Stimulated activated CD8-positive, alpha-beta memory T cell treated with anti-CD3 and anti-CD28 coated beads, Interleukin-12 subunit alpha, Interleukin-12 subunit beta, amount 100 ng/mL, for 24 hours (primary cell): ENCODE measurements around the gene KRT2.

Experiments
- DNase-seq: peaks from one replicate; pipeline ENCODE4 v3.0.0-alpha.2; 2020; ENCODE audit errors: extremely low read depth

The KRT2 gene

GRCh38 chr12:52666471-52666870 is 14.5 kb upstream of the KRT2 start:
- no peak for DNase-seq

- DNase-seq = no peak
These were observed 11.4 kb upstream of the KRT2 start for GRCh38 chr12:52663420-52663819.

GRCh38 chr12:52662918-52663229 is 10.9 kb upstream of the KRT2 start:
- no peak for DNase-seq

- DNase-seq = no peak
These were observed 10.3 kb upstream of the KRT2 start for GRCh38 chr12:52662093-52662917.

GRCh38 chr12:52661668-52662067 is 9.7 kb upstream of the KRT2 start:
- DNase-seq = no peak

- DNase-seq = no peak
These were observed 9.0 kb upstream of the KRT2 start for GRCh38 chr12:52660934-52661499.

- DNase-seq = no peak
These were observed 7.9 kb upstream of the KRT2 start for GRCh38 chr12:52659951-52660350.

GRCh38 chr12:52659395-52659794 is 7.4 kb upstream of the KRT2 start:
- no peak for DNase-seq

- no peak for DNase-seq
These were observed 6.2 kb upstream of the KRT2 start for GRCh38 chr12:52658196-52658595.

- no peak for DNase-seq
These were observed 5.4 kb upstream of the KRT2 start for GRCh38 chr12:52657250-52657902.

- no peak for DNase-seq
These were observed 4.6 kb upstream of the KRT2 start for GRCh38 chr12:52656616-52657015.

- no peak for DNase-seq
These were observed 3.7 kb upstream of the KRT2 start for GRCh38 chr12:52655720-52656124.

GRCh38 chr12:52655251-52655650 is 3.2 kb upstream of the KRT2 start:
- no peak for DNase-seq

- DNase-seq = no peak
These were observed 1.4 kb downstream of the KRT2 start for GRCh38 chr12:52650520-52651081.

- DNase-seq = no peak
These were observed 2.9 kb downstream of the KRT2 start for GRCh38 chr12:52649066-52649465.

GRCh38 chr12:52648012-52648550 is 3.9 kb downstream of the KRT2 start:
- DNase-seq = no peak

GRCh38 chr12:52647601-52648000 is 4.4 kb downstream of the KRT2 start:
- DNase-seq = no peak

- DNase-seq = no peak
These were observed 5.4 kb downstream of the KRT2 start for GRCh38 chr12:52646613-52647012.

- no peak for DNase-seq
These were observed 6.0 kb downstream of the KRT2 start for GRCh38 chr12:52645982-52646381.

GRCh38 chr12:52645120-52645761 is 6.8 kb downstream of the KRT2 start:
- no peak for DNase-seq

- no peak for DNase-seq
These were observed 8.0 kb downstream of the KRT2 start for GRCh38 chr12:52644078-52644415.
